Progenitor cell of endocrine pancreas (in vitro differentiated cells): Measurements from ENCODE around the gene MAML3. TPM values are rescaled to one million over a fixed set of nuclear protein-coding genes. Genes with fewer than 3 reads are reported as not detected.

Source experiments
- DNase-seq: peaks from one replicate; pipeline ENCODE4 v3.0.0; 2021; ENCODE audit warnings: low spot score; ENCODE audit not compliant: unreplicated experiment
- H3K27ac Mint-ChIP-seq: 2 replicates; pipeline ENCODE4 v1.8.0; 2021; ENCODE audit warnings: mild to moderate bottlenecking, moderate library complexity, mixed read lengths
- H3K27me3 Mint-ChIP-seq: 2 replicates; pipeline ENCODE4 v1.8.0; 2021; ENCODE audit warnings: mixed read lengths
- H3K36me3 Mint-ChIP-seq: 2 replicates; pipeline ENCODE4 v1.8.0; 2022; ENCODE audit warnings: mixed read lengths; ENCODE audit not compliant: insufficient read depth
- H3K4me1 Mint-ChIP-seq: 2 replicates; pipeline ENCODE4 v1.8.0; 2021; ENCODE audit warnings: low read depth, mixed read lengths
- H3K4me3 Mint-ChIP-seq: 2 replicates; pipeline ENCODE4 v1.8.0; 2021; ENCODE audit warnings: low read depth, mild to moderate bottlenecking, moderate library complexity, mixed read lengths
- H3K9me3 Mint-ChIP-seq: 2 replicates; pipeline ENCODE4 v1.8.0; 2021; ENCODE audit warnings: low read depth, mixed read lengths
- total RNA-seq: library from RNA; stranded (reverse); gene quantifications from 2 replicates; pipeline ENCODE4 v1.2.1, GENCODE V29; 2021
- TF ChIP-seq, protein P1 (sequence below): fragments of 200-600 bp; sonication (generic); IDR thresholded peaks from one replicate; pipeline ENCODE4 v1.5.0; 2021; ENCODE audit warnings: antibody characterized with exemption, mild to moderate bottlenecking; ENCODE audit not compliant: unreplicated experiment

Gene MAML3
- total RNA-seq, 1 donor from 2014 or later: 48.5 TPM

DNA sequence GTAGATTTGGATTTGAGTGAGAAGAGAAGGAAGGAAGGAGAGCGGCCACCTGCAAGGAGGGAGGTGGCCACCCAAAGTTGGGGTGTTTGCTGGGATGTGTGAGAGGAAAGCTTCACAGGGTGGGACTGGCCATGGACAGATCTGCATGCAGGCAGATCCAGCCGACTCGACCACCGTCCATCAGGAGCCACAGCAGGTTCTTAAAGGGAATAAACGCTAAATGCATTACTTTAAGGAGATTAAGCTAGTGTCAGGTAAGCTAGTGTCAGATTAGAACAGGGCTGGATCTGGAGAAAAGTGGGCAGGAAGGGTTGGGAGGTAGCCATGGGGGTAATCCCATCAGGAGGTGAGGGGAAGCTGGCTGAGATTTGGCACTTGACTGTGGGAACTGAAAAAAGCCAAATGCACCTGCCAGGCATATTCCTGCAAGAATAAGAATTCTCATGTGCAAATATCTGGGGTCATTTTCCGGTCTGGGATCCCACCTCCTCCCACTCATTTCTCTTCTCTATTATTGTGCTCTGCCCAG, 408.8 kb downstream of the MAML3 start:
- H3K4me1 Mint-ChIP-seq: peaks cover 56% of the 10 kb centered on the region
- no peak overlapping the region for H3K4me3 Mint-ChIP-seq
- H3K36me3 Mint-ChIP-seq: peaks cover 2% of the 10 kb centered on the region
- peak overlapping the region; percentile 2 for H3K27ac Mint-ChIP-seq
- TF ChIP-seq, protein P1, sequence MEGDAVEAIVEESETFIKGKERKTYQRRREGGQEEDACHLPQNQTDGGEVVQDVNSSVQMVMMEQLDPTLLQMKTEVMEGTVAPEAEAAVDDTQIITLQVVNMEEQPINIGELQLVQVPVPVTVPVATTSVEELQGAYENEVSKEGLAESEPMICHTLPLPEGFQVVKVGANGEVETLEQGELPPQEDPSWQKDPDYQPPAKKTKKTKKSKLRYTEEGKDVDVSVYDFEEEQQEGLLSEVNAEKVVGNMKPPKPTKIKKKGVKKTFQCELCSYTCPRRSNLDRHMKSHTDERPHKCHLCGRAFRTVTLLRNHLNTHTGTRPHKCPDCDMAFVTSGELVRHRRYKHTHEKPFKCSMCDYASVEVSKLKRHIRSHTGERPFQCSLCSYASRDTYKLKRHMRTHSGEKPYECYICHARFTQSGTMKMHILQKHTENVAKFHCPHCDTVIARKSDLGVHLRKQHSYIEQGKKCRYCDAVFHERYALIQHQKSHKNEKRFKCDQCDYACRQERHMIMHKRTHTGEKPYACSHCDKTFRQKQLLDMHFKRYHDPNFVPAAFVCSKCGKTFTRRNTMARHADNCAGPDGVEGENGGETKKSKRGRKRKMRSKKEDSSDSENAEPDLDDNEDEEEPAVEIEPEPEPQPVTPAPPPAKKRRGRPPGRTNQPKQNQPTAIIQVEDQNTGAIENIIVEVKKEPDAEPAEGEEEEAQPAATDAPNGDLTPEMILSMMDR: no peak
- no peak for DNase-seq
- no peaks in the 10 kb centered on the region for H3K9me3 Mint-ChIP-seq
- H3K27me3 Mint-ChIP-seq: no peaks in the 10 kb centered on the region

DNA sequence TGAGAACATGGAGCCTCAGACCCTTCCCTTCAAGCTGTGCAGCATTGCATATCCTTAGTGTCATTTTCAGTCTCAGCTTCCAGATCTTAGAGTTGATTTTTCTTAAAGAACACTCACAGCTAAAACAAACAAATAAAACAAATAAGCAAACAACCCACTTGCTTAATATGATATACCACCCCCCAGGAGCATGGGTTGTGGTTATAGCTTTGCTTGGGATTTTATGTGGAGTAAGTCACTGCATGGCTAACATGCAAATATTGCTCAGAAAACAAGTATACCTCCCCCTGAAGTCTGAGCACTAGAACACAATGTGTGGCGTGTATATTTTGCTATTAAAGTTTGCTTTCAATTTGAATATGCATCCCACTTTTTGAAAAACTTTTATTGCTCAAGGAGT, 409.8 kb downstream of the MAML3 start:
- no peaks in the 10 kb centered on the region for H3K27me3 Mint-ChIP-seq
- peaks cover 62% of the 10 kb centered on the region for H3K4me1 Mint-ChIP-seq
- no peaks in the 10 kb centered on the region for H3K9me3 Mint-ChIP-seq
- no peak overlapping the region for H3K4me3 Mint-ChIP-seq
- TF ChIP-seq, protein P1: no peak
- peak overlapping the region; percentile 37 for H3K27ac Mint-ChIP-seq
- H3K36me3 Mint-ChIP-seq: peaks cover 2% of the 10 kb centered on the region
- DNase-seq: no peak

DNA sequence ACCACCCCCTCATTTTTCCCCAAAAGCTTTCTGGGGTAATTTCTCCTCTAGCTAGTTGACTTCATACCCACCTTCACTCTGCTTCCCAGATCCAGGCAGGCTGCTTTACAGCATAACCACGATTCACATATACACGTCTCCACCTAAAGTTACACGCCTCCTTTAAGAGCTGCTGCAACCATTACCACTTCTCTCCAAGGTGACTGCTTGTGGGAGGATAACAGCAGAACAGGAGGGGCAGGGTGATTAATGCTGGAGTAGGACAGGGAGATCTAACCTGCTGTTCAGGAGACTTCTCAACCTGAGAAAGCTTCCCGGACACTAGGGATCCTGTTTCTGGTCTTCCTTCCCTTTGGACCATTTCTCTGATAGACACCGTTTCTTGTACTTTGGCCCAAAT, 411.0 kb downstream of the MAML3 start:
- Mint-ChIP-seq H3K9me3 (no peaks in the 10 kb centered on the region), H3K27ac (peak overlapping the region; percentile 81), H3K36me3 (peaks cover 2% of the 10 kb centered on the region), H3K4me1 (peaks cover 60% of the 10 kb centered on the region), H3K27me3 (no peaks in the 10 kb centered on the region), H3K4me3 (no peak overlapping the region)
- no peak for DNase-seq
- TF ChIP-seq, protein P1: no peak

DNA sequence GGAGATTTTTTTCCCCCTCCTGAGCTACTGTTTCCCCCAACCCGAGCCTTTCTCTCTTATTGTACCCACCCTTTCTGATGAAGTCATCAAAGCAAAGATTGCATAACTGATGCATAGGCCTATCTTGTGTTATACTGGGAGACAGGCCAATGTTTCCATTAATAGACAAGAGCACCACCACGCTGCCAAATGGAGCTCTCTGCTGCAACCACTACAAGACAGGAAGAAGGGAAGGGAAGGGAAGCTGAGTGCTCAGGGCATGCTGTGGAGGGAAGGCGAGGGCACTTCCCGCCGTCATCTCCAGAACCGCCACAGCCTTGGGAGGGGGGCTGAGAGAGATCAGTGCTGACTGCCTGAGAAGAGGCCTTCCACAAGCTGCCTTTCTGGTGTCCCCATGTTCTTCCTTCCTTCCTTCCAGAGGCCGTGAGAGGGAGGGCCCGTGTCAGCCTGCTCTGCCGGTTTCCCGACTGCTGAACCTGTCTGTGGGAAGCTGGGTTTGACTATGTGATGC, 413.4 kb downstream of the MAML3 start:
- DNase-seq: no peak
- H3K27me3 Mint-ChIP-seq: no peaks in the 10 kb centered on the region
- H3K4me1 Mint-ChIP-seq: peaks cover 54% of the 10 kb centered on the region
- H3K4me3 Mint-ChIP-seq: no peak overlapping the region
- no peaks in the 10 kb centered on the region for H3K9me3 Mint-ChIP-seq
- TF ChIP-seq, protein P1: no peak
- H3K36me3 Mint-ChIP-seq: peaks cover 2% of the 10 kb centered on the region
- peak overlapping the region; percentile 76 for H3K27ac Mint-ChIP-seq

DNA sequence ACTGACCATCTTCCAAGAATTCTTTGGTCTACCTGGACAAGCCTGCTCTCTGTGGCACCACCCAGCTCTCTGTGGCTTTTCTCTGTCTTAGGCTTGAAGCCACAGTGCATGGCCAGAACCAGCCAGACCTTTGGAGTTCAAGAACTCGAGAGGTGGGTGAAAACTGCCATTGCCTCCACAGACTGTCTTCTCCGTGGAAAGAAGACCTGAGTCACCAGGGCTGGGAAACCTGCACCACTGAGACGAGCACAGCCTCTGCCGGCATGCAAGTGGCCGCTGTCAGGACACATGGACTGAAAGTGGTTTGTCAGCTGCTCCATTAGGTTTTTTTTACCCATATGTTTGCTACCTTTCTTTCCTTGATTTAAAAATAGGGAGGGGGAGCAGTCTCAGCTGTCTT, 413.9 kb downstream of the MAML3 start:
- TF ChIP-seq, protein P1: no peak
- Mint-ChIP-seq H3K9me3 (no peaks in the 10 kb centered on the region), H3K4me1 (peaks cover 53% of the 10 kb centered on the region), H3K4me3 (no peak overlapping the region), H3K27me3 (no peaks in the 10 kb centered on the region), H3K27ac (peak overlapping the region; percentile 76), H3K36me3 (peaks cover 2% of the 10 kb centered on the region)
- no peak for DNase-seq
